NCI-H1417 treated with DMSO at 0.1 percent for 48 hours (cell line): Measurements from ENCODE around the gene C14orf93.

Source experiments
- DNase-seq: peaks from one replicate; lab custom pipeline; 2025; lab: John Stamatoyannopoulos, UW

C14orf93 gene

DNA sequence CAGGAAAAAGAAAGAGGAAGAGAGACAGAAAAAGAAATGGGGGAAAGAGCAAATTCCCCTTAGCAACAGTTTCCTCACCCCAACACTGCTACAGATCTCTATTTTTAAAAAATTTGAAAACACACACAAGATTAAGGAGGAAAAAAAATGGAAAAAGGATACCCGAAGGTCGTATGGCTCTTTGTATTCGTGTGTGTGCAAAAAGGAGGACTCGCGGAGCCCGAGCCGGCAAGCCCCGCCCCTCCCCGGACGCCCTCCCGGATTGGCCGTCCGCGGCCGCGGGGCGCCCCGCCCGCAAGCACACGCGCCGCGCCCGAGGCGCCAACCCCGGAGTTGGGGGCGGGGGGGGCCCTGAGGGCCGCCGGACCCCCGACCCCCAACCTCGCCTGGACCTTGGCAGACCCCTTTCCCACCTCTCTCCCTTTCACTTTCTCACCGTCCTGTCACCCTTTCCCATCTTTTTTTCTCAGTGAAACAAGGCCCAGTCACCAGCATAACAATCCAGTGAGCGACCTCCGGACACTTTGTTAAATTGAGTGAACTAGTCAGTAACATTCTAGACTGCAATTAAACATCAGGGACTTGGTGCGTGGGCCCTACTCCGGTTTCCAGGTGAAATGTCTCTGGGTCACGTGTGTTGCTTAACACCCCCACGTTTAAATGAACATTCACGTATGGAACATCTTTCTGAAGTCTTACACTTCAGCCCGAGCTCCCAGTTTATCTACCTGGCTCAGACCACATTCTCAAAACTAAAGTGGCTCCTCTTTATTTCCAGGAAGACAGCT lies at the start of gene C14orf93:
C14orf93 (minus strand) TSS at position 205 of the 788 bp plus-strand sequence. CDS start 11,120 bp downstream, outside the sequence.
- peak; percentile 45 for DNase-seq

GRCh38 chr14:23058654-23059504 lies 48.9 kb upstream of the C14orf93 start:
- DNase-seq: no peak

DNA sequence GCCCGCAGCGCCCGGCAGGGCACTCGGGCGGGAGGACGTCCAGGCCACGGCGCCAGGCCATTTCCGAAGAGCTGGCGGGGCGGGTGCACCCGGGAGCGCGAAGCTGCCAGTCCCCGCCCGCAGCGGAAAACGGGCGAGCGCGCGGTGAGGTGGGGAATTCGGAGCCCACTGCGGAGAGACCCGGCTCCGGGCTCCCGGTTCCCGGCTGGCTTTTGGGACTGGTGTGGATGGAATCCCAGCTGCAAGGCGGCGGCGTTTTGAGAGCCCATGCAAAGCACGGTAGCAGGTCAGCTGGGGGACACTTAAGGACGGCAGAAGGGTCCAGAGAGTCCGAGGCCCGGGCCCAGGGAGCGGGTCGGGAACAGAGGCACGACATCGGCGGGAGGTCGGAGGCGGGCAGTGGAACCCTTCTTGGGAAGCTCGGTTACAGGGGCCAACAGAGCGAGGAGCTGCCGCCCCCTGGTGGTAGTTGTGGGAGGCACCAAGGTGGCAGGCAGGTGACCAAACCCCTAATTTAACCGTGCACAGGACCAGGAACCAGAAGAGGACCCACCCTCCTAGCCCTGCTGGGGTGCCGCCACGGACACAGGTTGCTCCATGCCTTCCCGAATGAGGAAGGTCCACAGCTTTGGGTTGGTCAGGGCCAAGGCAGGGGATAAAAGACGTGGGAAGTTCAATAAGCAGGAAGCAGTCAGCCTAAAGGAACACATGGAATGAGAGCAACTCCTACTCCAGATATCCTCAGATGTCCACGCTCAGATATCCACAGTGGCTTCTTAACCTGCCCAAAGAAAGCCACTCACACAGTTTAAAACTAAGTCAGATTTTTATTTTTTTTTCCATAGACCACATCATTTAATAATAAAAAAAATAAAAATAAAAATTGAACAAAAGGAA lies 48.1 kb upstream of the C14orf93 start:
- DNase-seq: no peak

GRCh38 chr14:23056956-23057756 lies 47.2 kb upstream of the C14orf93 start, which contains the start of gene CDH24:
TSS of gene CDH24 (minus strand) at chr14:23057520. CDS start at chr14:23055733, 1,787 bp downstream.
- DNase-seq: no peak

- DNase-seq: no peak
Observed at GRCh38 chr14:23056145-23056955, 46.4 kb upstream of the C14orf93 start.

GRCh38 chr14:23055621-23056144 lies 45.7 kb upstream of the C14orf93 start:
- no peak for DNase-seq

GRCh38 chr14:23055147-23055550 lies 45.2 kb upstream of the C14orf93 start:
- no peak for DNase-seq

- DNase-seq: no peak
Observed at GRCh38 chr14:23054000-23054811, 44.3 kb upstream of the C14orf93 start.

- DNase-seq: no peak
Observed at GRCh38 chr14:23053426-23053825, 43.5 kb upstream of the C14orf93 start.

DNA sequence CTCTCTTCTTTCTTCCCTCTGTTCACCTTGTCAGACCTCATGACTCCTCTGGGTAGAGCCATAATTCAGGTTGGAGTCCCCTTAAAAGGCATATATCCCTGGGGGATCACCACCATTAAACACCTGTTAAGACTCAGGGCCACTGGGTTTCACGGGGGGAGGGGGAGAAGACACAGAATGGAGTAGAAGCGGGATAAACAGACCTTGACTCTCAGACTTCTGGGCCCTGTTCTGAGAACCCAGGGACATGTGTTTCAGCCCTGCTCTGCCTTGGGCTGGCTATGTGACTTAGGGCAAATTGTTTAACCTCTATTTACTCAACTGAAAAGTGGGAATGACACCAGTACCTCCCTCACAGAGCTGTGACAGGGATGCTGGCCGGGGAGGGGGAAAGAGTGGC lies 42.7 kb upstream of the C14orf93 start:
- DNase-seq: no peak

DNA sequence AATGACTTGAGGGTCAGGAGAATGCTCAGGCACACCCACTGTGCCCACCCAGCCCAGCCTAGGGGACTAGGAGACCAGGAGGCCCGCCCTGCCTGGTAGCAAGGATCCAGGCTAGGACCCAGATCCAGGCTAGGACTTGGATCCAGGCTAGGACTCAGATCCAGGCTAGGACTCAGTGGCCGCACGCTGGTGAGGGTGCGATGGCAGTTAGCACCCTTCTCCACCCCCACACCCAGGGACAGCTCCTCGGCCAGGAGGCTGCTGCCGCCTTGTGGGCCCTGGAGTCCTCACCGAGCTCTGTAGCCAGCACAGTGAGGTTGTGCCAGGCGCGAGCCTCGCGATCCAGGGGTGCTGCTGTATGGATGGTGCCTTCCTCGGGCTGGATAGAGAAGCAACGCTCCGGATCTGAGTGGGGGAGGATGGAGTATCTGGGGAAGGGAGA lies 42.3 kb upstream of the C14orf93 start:
- no peak for DNase-seq

DNA sequence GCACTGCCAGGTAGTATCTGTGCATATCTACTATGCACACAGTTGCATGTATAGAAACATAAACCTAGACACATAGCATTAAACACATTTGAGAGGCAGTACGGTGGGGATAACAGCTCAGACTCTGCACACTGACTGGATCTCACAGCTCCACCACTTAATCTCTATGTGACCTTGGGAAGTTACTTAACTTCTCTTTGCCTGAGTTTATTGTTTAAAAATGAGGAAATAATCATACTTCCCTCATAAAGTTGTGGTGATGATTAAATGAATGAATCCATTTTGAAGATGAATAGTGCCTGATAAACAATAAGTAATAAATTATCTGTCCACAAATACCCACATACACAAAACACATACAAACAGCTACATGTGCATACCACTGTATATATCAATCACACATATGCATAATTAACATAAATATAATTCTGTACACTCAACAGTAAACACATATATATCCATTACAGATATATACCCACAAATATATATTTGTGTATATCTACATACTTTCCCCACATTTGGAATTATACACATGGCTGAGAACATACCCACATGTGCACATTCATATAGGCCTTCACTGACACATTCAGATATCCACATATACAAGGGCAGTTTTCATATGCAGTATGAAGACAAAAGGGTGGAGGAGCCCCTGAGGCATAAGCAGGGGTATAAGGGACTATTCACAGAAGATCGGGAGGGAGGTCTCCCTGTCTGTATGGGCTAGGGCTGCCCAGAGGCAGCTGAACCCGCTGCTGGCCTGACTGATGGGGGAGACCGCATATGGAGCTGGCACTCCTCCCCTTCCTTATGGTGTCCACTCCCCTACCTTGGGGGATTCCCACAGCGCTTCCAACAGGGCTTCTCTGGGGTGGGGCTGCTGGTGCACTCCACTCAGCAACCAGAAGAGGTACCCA lies 41.5 kb upstream of the C14orf93 start:
- DNase-seq: no peak

DNA sequence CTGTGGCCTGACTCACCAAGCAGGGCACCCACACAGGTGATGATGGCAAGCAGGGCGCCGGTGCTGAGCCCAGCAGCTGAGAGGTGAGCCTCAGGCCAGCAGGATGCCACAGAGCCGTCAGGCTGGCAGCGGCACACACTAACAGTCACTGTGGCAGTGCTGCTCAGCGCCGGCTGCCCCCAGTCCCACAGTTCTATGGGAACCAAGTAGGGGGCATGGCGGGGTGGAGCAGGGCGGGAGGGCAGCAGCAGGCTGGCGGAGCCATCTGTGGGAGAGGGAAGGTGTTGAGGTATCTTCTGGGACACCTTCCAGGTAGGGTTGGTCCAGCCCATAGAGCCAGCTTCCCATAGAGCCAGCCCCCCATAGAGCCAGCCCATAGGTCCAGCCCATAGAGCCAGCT lies 39.1 kb upstream of the C14orf93 start:
- no peak for DNase-seq

DNA sequence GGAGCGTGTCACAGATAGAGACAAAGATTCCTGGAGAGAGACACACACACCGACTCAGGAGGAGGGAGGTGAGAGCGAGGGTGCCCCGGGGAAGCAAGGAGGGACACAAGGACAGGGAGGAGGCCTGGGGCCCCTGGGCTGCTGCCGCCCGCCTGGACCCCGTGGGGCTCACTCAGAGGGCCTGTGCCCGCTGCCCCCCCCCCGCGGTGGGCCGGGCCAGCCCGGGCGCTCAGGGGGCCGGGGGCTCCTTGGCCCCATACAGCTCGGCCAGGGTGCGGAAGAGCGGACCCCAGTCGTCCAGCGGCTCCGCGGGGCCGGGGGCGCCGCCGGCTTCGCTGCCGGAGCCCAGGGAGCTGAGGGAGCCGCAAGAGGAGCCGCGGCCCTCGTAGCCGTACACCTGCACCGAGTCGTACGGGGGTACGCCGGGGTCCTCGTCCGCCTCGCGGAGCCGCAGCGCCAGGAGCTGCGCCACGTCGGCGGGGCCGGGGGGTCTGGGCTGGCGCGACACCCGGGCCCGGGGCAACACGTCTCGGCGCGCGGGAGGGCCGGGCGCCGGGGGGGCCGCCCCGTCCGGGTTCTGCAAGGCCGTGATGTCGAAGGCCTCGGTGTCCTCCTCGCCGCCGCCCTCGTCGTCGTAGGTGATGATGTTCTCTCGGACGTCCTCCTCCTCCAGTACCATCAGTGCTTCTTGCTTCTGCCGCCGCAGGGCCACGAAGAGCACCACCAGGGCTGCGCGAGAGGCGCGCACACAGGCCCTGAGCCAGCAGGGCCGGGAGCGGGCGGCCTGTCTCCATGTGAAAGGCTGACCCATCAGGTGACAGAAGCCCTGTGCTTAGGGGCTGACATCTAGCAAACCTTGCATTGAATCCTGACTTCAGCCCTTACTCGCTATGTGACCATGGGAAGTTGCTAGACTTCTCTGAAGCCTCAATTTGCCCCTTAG lies 38.1 kb upstream of the C14orf93 start:
- no peak for DNase-seq

GRCh38 chr14:23047034-23047634 lies 37.2 kb upstream of the C14orf93 start:
- no peak for DNase-seq
